SK-N-MC (cell line): ENCODE data around the gene RAET1E.
"Not testable (repeated sequence)": the region's sequence is repeated elsewhere in the genome, so short reads cannot be mapped to it uniquely, and the experiment has no call there.

ENCODE experiments used
- DNase-seq: peaks from one replicate; pipeline ENCODE4 v3.0.0-alpha.2; 2011; ENCODE audit warnings: low read depth, low spot score
- H3K27ac ChIP-seq: fragments of 200-600 bp; sonication (generic); 2 replicates; pipeline ENCODE4 v1.5.1; 2016; ENCODE audit warnings: mixed run types
- H3K36me3 ChIP-seq: fragments of 200-600 bp; sonication (generic); 2 replicates; pipeline ENCODE4 v1.6.1; 2017; ENCODE audit warnings: antibody characterized with exemption, low read length, mixed read lengths; ENCODE audit not compliant: insufficient read depth
- H3K4me3 ChIP-seq: fragments of 200-600 bp; sonication (generic); 2 replicates; pipeline ENCODE4 v1.5.1; 2016
- H3K9ac ChIP-seq: fragments of 200-600 bp; sonication (generic); 2 replicates; pipeline ENCODE4 v1.8.0; 2017; ENCODE audit warnings: mixed run types, mixed read lengths; ENCODE audit not compliant: insufficient read length
- H3K9me3 ChIP-seq: fragments of 200-600 bp; sonication (generic); 2 replicates; pipeline ENCODE4 v1.6.1; 2017; ENCODE audit warnings: low read depth, mild to moderate bottlenecking, antibody characterized with exemption, low read length, moderate library complexity, mixed read lengths
- EZH2 ChIP-seq: fragments of 200-600 bp; sonication (generic); IDR thresholded peaks from one replicate; pipeline ENCODE4 v1.6.1; 2017; ENCODE audit warnings: antibody characterized with exemption
- FOXP2 ChIP-seq: optimal IDR thresholded peaks from 2 replicates; pipeline ENCODE3; 2011; ENCODE audit warnings: mild to moderate bottlenecking, moderate library complexity; ENCODE audit not compliant: insufficient read depth; ENCODE audit errors: extremely low read length, control extremely low read depth
- POLR2AphosphoS5 ChIP-seq: IDR thresholded peaks from 2 replicates; pipeline ENCODE4 v1.6.1; 2012; ENCODE audit warnings: mild to moderate bottlenecking, low read depth, low read length, borderline replicate concordance

Gene RAET1E, protein sequence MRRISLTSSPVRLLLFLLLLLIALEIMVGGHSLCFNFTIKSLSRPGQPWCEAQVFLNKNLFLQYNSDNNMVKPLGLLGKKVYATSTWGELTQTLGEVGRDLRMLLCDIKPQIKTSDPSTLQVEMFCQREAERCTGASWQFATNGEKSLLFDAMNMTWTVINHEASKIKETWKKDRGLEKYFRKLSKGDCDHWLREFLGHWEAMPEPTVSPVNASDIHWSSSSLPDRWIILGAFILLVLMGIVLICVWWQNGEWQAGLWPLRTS

GRCh38 chr6:149897855-149898744 lies at the start of gene RAET1E:
Gene RAET1E, minus strand, starts transcription at chr6:149898113. Its CDS starts 7,212 bp downstream, at chr6:149890901.
- Histone ChIP-seq H3K4me3 (no peak within 1 kb of the TSS), H3K9ac (no peak within 1 kb of the TSS), H3K9me3 (no peaks in the 10 kb centered on the region), H3K27ac (no peak within 1 kb of the TSS), H3K36me3 (no peaks in the 10 kb centered on the region)
- no peak for DNase-seq
- TF ChIP-seq POLR2AphosphoS5 (no peak), EZH2 (no peak), FOXP2 (no peak)

DNA sequence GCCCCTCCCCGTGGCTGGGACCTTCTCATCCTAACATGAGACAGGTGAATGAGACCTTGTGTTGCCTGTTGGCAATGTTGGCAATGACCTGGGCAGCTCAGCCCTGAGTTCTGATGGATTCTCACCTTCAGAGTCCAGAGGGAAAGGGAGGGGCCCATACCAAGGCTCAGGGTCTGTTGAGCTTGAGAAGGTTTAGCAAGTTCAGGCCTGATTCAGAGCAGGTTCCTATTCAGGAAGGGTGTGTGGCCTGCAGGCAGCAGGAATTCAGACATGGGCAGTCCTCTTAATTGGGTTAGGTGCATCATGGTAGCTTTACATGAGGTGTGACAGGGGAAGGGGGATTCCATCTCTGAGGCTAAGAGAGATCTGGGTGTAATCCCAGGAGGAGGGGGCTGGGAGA lies 49.6 kb upstream of the RAET1E start:
- H3K27ac ChIP-seq, H3K9me3 ChIP-seq, DNase-seq, H3K9ac ChIP-seq, H3K4me3 ChIP-seq, H3K36me3 ChIP-seq: not testable (repeated sequence)

GRCh38 chr6:149946631-149947030 lies 48.7 kb upstream of the RAET1E start:
- not testable (repeated sequence) for H3K36me3 ChIP-seq, DNase-seq, H3K4me3 ChIP-seq, H3K9ac ChIP-seq, H3K9me3 ChIP-seq, H3K27ac ChIP-seq

- H3K9ac ChIP-seq, DNase-seq, H3K4me3 ChIP-seq, H3K36me3 ChIP-seq, H3K9me3 ChIP-seq, H3K27ac ChIP-seq: not testable (repeated sequence)
Observed at GRCh38 chr6:149945276-149945675, 47.4 kb upstream of the RAET1E start.

DNA sequence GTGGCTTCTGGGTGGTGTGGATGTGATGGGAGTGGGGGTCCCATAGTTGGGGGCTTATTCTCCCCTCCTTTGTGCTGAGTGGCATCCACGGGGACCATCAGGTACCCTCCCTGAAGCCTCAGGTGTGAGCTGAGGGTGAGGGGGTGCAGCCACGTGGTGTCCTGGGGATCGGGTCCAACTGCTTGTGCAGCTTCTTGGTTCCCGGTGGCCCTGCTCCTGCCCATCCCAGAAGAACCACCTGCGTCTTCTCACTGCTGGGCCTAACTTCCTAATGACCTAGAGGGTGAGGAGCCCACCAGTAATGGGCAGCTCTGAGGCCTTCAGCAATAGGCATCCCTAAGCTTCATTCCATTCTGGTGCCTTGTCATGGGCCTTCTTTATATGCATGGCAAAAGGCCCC lies 45.4 kb upstream of the RAET1E start:
- H3K9ac ChIP-seq, H3K9me3 ChIP-seq, H3K36me3 ChIP-seq, H3K4me3 ChIP-seq, DNase-seq, H3K27ac ChIP-seq: not testable (repeated sequence)

- no peak overlapping the region for H3K27ac ChIP-seq
- TF ChIP-seq FOXP2, result no peak
- no peak for TF ChIP-seq EZH2
- no peak for TF ChIP-seq POLR2AphosphoS5
Observed at GRCh38 chr6:149942461-149942829, 44.5 kb upstream of the RAET1E start.

GRCh38 chr6:149941583-149942460 lies 43.9 kb upstream of the RAET1E start, which contains the start of gene ULBP2:
Gene ULBP2, plus strand, starts transcription at chr6:149942014. Its CDS starts 59 bp downstream, at chr6:149942073.
- DNase-seq, result peak; percentile 53
- Histone ChIP-seq H3K9me3 (no peaks in the 10 kb centered on the region), H3K4me3 (peak within 1 kb of the TSS; percentile 83), H3K27ac (no peak within 1 kb of the TSS), H3K9ac (peak within 1 kb of the TSS; percentile 30), H3K36me3 (no peaks in the 10 kb centered on the region)
- no peak for TF ChIP-seq FOXP2
- peak; percentile 30; the same call in 1 of the 2 replicates for TF ChIP-seq POLR2AphosphoS5

More at GRCh38 chr6:149942461-149942829, 44.5 kb upstream of the RAET1E start:
- Histone ChIP-seq H3K4me3 (peak overlapping the region; percentile 83), H3K9me3 (no peaks in the 10 kb centered on the region), H3K9ac (peak overlapping the region; percentile 30), H3K36me3 (no peaks in the 10 kb centered on the region)
- no peak for DNase-seq

- no peak overlapping the region for H3K4me3 ChIP-seq
- no peaks in the 10 kb centered on the region for H3K9me3 ChIP-seq
- DNase-seq, result no peak
- no peak overlapping the region for H3K27ac ChIP-seq
- H3K9ac ChIP-seq, result no peak overlapping the region
- TF ChIP-seq POLR2AphosphoS5 (no peak), EZH2 (no peak), FOXP2 (no peak)
- no peaks in the 10 kb centered on the region for H3K36me3 ChIP-seq
Observed at GRCh38 chr6:149940672-149940982, 42.7 kb upstream of the RAET1E start.
